GM19240 (cell line): Measurements from ENCODE around the gene MDGA2.

Experiments
- DNase-seq: peaks from one replicate; pipeline ENCODE4 v3.0.0; 2011; ENCODE audit warnings: low spot score; ENCODE audit not compliant: insufficient read length

Gene MDGA2

DNA sequence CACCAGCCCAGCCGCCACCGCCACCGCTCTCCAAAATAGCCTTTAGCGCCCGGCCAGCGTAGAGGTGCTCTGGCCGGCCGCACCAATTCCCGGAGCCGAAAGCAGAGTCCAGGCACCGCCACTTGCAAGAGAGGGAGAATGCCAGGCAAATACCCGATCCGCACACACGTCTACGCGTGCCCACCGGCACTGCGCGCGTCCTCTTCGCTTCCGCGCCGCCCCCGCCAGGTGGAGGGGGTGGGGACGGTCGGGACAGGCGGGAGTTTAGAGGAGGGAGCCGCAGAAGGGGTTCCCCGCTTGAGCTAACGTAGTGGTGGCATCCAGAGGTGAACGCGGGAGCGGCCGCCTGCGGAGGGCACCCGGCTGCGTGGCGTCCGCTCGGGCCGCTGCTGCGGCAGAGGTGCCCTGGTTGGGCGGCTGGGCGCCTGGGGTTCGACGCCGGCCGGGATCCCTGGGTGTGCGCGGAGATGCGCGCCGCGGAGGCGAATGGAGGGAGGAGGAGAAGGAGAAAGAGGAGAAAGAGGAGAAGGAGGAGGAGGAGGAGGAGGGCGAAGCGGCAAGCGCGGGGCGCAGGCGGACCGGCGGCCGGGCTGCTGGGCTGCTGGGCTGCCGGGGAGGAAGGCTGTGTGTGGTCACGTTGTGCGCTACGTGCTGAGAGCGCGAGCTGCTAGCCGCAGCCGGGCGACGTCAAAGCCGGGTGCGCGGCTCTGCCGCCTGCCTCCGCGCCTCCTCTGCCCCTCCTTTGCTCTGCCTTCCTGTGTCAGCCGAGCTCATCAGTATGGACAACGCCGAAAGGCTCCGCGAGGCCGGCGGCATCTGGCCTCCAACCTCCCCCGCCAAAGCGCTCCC lies at the start of gene MDGA2:
MDGA2 (minus strand) TSS at position 140 of the 849 bp plus-strand sequence.
- no peak for DNase-seq

DNA sequence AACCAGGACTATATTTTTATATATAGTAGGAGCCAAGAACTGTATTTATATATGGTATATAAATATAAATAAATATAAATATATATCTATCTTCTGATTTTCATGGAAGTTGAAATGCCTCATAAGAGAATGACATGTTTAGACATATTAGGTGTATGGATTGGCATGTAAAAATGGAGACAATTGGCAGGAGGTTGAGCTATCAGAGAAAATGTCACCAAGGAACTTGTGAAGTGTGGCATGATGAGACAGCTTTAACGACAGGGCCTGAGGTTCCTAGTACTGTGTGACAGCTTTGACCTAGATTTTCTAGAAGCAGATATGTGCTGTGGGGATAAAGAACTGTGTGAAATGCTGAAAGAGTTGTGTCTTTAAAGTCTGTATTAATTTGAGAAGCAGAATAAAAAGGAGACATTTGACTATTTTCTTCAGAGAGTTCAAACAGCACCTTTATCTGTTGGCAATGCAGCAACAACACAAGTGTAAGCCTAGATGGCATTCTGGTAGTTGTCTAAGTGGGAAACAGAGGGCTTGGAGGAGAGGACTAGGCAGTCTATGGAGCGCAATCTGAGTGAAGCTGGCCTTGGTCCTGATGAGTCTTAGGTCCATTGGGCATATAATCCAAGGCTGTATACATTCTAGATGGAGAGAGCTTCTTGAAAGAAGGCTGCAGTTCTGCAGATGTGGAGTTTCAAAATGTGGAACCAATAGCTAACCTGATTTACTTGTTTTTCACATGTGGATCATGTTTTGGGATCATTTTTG lies 47.7 kb upstream of the MDGA2 start:
- no peak for DNase-seq

DNA sequence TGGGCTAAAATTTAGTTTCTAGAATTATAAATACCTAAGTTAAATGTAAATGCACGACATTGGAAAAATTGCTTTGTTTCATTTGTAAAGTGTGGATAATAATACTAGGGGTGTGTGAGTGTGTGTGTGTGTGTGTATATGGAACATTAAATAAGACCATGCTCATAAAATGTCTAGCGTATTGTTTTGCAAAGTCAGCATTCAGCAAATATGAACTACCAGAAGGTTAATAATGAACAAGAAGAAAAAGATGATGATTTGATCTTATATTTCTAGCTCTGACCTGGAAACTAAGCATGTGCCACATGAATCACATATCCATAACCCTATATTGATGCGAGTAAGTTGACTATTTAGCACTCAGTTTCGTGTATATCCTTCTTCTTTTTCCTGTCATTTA lies 44.9 kb upstream of the MDGA2 start:
- no peak for DNase-seq

DNA sequence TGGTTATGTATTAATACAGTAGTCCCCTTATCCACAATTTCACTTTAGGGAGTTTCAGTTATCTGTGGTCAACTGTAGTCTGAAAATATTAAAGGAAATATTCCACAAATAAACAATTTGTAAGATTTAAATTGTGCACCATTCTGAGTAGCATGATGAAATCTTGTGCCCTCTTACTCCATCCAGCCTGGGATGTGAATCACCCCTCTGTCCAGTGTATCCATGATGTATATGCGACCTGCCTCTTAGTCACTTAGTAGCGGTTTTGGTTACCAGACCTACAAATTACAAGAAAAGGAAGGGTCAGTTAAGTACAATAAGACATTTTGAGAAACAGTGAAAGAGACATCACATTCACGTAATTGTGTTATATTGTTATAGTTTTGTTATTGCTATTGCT lies 39.9 kb upstream of the MDGA2 start:
- DNase-seq = no peak

DNA sequence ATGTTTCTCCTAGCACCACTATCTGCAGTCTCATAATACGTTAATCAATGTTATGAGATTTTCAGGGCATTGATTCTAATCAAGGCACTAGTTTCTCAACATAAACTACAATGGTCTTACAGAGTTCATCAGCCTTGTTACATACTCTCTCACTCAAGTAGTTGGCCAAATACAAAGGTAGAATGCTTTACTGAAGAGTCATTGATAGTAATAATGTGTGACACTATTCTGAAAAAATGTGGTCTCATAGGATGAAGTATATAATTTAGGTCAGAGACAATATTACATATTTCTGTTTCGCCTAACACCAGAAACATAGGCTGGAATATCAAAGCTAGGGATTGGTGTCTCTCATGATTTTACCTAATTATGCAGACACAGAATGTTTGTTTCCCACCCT lies 35.2 kb upstream of the MDGA2 start:
- DNase-seq = no peak

DNA sequence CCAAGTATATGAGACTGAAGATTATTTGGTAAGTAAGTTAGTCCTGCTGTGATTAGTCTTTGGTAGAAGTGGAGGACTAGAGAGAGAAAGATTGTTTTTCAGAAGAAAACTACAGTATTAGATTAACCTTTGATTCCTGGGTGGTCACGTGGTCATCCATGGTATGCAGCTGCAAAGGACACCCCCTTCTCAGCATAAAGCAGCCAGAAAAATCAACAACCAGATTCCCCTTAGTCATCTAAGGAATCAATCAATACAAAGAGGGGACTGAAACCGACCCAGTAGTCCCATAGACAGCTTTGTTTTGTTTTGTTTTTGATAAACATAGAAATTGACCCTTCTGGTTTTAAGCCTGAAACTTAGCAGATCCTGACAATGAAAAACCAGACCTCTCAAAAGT lies 30.3 kb upstream of the MDGA2 start:
- DNase-seq = no peak

DNA sequence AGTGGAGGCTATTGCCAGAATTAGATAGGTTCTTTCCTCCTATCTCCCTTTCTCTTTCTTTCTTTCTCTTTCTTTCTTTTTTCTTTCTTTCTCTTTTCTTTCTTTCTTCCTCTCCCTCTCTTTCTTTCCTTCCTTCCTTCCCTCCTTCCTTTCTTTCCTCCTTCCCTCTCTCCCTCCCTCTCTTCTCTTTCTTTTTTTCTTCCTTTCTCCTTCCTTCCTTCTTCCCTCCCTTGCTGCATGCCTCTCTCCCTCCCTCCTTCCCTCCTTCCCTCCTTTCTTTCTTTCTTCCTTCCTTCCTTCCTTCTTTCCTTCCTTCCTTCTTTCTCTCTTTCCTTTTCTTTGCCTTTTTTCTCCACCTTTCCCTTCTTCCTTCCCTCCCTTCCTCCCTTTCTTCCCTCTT lies 16.4 kb upstream of the MDGA2 start:
- no peak for DNase-seq

DNA sequence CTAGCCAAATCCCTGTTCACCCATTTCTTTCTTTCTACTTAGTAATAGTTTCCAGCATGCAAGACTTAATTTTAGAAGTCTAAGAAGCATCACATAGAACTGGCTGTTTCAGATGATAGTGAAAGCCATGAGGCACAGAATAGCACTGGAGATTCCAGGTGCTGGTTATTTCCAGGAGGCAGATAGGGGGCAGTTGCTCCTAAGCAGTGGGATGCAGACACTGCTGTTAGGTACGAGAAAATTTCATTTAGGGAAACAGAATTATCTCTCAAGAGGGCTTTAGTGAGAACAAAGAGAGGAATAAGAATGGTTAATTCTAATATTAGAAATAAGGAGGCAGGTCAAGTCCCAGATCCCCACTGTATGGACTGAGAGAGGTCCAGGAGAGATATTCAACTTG lies 3.6 kb upstream of the MDGA2 start:
- no peak for DNase-seq

DNA sequence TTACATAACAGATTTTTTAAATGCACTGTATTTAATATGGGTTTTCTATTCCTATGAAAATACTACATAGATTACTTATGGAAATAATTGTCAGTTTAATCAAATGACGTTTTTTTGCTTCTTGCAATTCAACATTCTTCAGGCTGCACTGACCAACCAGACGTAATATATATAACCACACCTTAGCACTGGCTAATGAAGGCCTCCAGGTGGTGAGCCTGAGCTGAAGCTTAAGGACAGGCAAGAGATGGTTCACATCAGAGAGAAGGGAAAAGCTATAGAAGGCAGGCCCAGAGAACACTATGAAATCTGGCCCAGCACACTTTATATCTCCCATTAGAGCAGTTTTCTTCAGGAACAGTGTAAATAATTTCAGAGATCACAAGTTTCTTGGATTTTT lies 2.8 kb upstream of the MDGA2 start:
- DNase-seq = no peak

DNA sequence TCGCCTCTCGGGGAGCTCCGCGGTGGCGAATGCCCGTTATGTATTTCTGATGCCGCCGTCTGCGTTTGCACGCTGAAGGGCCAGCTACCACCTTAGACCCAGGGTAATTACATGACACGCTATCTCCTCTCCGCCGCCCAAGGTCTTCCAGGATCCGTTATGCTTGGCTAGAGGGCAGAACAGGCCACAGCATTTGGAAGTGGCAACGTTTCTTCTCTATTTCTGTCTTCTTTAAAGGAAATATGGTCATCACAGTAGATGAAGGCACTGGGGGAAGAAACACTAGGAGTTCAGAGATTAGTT lies 861 bp upstream of the MDGA2 start:
- DNase-seq = no peak

DNA sequence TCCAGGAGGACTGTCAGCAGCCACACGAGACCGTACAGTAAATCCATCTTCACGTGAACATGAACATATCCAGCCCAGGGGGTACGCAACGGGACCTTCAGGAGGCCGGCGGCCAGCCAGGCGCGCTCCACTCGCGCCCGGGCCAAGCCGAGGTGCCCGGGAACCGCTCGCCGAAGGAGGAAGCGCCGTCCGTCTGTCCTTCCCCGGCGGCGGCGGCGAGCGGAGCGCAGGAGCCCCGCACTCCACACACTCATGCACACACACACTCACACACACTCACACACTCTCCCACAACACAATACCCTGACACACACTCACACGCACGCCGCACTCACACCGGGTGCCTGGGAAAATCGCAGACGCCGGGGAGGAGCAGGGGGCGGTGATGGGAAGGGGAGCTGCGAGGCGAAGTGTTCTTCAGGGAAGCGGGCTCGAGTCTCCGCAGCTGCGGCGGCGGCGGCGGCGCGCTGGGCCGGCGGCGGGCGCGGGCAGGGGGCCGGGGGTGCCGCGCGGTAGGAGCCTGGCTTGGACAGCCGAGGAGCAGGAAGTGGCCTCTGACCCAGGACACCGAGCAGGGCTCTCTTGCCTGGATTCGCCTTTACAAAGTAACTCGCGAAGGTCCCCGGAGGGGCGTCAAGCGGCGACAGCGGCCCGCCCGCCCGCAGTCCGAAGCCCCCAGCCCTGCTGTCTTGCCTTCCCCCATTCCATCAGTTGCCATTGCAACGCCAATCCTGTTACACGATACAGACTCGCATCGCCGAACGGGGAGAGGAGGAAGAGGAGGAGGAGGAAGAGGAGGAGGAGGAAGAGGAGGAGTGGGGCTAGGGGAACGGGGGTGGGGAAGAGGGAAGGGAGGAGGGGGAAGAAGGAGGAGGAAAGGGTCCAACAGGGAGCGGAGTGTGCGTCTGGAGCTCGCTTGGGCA lies 601 bp downstream of the MDGA2 start:
- no peak for DNase-seq

DNA sequence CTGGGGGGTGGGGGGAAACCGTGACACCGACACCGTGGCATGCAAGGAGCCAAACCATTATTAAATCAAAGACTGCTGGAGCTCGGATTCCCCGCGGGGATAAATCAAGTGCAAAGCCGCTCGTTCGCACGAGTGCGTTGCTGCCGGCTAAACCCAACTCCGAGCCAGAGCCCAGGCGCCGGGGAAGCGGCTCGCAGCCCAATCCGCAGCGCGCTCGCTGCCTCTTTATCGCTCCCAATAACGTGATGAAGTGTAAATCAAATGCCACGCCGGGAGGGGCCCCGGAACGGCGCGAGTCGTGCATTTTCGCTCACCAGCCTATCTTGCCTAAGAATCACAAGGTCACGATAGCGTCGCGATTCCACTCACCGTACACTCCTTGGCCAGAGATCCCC lies 1.3 kb downstream of the MDGA2 start:
- no peak for DNase-seq

DNA sequence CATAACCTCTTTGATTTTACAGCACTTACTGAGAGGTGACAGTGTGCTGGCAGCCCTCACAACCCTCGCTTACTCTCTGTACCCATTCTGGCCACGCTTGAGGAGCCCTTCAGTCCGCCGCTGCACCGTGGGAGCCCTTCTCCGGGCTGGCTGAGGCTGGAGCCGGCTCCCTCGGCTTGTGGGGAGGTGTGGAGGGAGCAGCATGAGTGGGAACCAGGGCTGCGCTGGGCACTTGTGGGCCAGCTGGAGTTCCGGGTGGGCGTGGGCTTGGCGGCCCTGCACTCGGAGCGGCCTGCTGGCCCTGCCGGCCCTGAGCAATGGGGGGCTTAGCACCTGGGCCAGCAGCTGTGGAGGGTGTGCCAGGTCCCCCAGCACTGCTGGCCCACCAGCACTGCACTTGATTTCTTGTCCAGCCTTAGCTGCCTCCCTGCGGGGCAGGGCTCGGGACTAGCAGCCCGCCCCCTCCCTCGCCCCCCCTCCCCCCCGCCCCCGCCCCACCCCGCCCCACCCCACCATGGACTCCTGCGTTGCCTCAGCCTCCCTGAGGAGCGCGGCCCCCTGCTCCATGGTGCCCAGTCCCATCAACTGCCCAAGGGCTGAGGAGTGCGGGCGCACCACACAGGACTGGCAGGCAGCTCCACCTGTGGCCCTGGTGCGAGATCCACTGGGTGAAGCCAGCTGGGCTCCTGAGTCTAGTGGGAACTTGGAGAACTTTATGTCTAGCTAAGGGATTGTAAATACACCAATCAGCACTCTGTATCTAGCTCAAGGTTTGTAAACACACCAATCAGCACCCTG lies 9.9 kb downstream of the MDGA2 start:
- DNase-seq = no peak

DNA sequence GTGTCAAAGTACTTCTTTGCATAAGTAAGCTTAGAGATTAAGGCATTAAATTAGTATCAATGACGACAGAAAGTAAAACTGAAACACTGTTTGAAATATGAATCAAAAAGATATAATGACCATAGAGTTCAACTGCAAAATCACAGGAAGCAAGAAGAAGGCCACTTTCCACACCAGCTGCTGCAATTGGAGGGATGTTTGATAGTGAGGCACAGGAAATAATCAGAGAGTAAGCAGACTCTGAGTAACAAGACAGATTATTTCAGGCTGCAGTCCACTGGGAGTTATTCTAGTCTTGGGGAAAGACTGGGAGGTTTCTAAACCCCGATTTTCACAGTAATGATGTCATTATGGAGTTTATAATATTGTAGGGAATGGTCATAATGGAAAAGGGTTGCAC lies 12.9 kb downstream of the MDGA2 start:
- no peak for DNase-seq

DNA sequence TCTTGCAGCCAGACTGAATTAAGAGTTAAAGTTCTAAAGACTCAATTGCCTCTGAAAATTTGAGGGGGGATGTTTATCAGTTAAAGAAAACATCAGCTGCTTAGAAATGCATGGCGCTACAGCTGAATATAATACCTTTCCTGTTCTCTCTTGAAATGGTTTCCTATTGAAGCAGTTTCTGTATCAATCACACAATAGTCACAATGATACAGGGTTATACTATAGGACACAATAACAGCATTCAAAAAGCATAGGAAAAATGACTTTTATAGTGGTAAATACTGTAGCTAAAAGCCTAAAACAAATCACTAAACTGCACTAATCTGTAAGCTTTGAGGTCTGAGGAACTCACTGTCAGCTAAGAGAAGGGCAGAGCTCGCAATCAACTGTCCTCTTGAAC lies 15.2 kb downstream of the MDGA2 start:
- DNase-seq = no peak

DNA sequence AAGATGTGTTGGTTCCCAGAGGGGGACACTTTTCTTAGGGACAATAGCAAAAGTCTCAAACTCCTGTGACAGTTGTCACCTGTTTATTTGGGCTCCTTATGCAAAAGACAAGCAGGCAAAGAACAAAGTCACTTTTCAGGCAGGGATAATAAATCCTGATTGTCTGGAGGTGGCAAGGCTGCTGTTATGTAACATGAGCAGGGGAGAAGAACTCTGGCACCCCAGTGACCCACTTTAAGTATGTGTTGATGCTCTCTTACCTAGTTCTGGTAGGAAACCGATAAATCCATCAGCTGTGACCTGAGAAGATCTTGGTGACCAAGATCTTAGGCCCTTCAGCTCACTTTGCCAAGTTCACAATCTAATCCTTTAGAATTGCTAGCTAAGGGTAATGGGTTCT lies 17.4 kb downstream of the MDGA2 start:
- DNase-seq = no peak

DNA sequence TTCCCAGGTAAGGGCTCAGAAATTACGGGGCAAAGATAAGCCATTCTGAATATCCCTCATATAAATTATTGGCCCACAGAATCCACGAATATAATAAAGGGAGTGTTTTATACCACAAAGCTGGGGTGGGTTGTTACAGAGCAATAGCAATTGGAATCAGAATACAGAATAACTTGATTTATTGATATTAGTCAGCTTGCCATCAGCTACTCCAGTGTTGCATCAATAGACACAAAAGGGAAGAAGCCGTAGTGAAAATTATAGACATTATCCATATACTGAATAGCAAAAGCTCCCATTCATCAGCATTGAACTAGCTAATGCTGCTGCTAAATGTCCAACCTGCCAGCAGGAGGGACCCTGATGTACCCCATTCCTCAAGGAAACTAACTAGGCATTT lies 18.3 kb downstream of the MDGA2 start:
- DNase-seq = no peak

DNA sequence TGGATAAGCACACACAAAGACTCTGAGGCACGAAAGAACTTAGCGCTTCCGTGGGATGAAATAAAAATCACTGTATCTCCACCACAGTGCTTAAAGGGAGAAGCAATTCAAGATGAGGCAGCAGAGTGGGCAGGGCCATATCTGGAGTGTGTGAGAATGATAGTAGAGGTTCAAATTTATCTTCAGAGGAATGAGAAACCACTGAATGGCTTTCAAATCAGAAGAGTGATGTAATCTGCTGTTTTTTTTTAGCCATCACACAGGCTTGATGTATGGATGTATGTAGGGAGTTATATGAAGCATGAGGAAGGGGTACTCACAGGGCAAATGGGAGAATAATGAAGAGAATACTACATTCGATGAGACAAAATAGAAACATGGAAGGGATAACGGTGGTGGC lies 24.1 kb downstream of the MDGA2 start:
- DNase-seq = no peak

DNA sequence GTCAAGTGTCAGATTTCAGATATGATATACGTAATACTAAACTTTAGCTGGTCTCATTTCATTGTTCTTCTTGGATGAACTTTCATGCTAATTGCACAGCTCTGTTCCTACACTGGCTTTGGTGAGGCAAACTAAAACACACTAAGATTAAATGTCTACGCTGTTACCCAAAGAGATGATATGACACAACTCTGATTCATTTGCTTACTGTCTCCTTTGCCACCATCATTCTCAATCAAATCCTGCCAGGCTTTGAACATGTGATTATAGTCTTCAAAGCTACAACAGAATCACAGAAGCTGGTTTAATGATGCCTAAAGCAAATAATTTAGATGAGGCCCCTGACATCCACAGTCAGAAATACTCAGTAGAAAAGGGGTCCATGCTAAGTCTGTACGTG lies 37.7 kb downstream of the MDGA2 start:
- no peak for DNase-seq

DNA sequence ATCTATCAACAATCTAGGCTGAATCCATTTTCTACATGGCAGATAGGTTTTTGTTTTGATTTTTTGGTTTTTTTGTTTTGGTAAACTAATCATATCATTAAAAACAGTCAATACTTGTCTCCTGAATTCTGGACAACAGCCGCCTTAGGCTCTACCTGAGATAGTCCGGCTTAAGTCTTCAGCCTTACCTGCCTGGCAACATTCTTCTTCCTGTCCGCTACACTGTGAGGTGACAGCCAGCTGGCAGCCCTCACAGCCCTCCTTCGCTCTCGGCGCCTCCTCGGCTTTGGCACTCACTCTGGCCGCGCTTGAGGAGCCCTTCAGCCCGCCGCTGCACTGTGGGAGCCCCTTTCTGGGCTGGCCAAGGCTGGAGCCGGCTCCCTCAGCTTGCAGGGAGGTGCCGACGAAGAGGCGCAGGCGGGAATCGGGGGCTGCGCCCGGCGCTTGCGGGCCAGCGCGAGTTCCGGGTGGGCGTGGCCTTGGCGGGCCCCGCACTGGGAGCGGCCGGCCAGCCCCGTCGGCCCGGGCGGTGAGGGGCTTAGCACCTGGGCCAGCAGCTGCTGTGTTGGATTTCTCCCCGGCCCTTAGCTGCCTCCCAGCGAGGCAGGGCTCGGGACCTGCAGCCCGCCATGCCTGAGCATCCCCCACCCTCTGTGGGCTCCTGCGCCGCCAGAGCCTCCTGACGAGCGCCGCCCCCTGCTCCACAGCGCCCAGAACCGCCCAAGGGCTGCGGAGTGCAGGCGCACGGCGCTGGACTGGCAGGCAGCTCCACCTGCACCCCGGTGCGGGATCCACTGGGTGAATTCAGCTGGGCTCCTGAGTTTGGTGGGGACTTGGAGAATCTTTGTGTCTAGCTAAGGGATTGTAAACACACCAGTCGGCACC lies 49.0 kb downstream of the MDGA2 start:
- no peak for DNase-seq
